ENCODE measurements around the gene KCNQ1. TPM values are rescaled to one million over a fixed set of nuclear protein-coding genes. Genes with fewer than 3 reads are reported as not detected.

KCNQ1 gene
- total RNA-seq, 1 experiment from 2014 or later = 9.2 TPM

DNA sequence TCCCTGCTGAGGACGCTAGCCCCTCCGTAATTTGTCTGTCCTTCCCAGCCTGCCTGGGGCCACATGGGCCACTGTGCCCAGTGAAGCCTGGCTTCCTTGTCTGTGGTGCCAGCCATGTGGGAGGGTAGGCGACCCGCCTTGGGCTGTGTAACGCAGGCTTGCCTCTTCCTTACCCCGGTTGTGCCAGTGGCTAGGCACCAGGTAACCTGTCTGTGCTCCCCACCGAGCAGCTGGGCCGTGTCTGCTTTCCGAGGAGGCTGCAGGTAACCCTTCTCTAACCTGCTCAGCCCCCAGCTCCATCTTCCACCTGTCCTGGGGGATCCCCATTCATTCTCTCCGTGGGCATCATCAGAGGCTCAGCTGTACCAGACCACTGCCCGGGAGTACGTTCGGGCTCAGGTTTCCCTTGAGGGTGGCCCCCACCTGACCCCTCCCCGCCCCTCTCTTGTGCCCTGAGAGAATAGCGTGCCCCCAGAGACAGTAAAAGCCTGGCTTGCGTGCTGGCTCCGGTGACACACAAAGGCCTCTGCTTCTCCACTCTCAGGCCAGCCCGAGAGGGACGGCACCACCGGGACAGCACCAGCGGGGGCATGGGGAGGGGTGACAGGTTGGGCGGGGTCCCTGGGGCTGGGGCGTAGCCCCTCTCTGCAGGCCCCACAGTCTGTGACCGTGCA lies 361.7 kb downstream of the KCNQ1 start:
- Mint-ChIP-seq H3K4me3 (ENCODE audit: low read depth, unreplicated experiment) (no peak overlapping the region), H3K36me3 (ENCODE audit: insufficient read depth, unreplicated experiment) (no peaks in the 10 kb centered on the region), H3K27me3 (ENCODE audit: unreplicated experiment) (peaks cover 59% of the 10 kb centered on the region), H3K9me3 (ENCODE audit: low read depth, unreplicated experiment) (peaks cover 10% of the 10 kb centered on the region), H3K4me1 (ENCODE audit: low read depth, unreplicated experiment) (no peaks in the 10 kb centered on the region), H3K27ac (ENCODE audit: unreplicated experiment) (no peak overlapping the region)
- no TSS peak for BruUV-seq (replicated peaks)
- no peak for TF ChIP-seq CTCF (IDR thresholded peaks at IDR 0.05; ENCODE audit: unreplicated experiment)
- DNase-seq = no peak
- CTCF ChIA-PET = interaction anchor here (0.9 kb wide), 1 partner anchor 33 kb away, joined by 3 read pairs; no protein-coding TSS in a partner anchor
- intact Hi-C loops (cut with micrococcal nuclease; ENCODE audit: unreplicated experiment) = no loop called here

DNA sequence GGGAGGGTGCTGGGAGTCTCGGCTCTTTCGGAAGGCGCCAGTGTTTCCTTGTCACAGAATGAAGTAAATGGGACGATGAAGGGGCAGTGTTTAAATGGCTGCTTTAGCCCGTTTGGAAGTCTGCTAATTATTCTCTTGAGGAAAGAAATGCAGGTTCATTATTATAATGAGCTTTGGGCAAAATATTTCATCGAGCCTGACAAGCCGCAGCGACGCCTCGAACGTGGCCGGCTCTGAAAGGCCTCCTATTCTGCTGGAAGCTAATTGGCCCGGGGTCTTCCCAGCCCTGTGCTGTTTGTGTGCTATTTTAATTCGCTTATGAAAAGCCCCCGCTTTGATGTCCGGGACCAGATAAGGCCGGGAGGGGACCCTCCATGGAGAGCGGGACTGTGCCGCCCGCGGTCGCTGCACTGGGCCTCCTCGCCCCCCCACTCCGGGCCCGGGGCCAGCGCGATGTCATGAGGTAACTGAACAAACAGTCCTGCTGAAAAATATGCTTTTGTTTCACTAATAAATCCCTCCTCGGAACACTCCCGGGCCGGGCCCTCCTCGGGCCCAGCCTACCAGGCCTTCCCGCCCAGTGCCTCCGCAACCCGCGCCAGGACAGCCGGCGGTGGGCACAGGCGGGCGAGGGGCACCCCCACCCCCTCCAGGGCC lies 362.3 kb downstream of the KCNQ1 start:
- Mint-ChIP-seq H3K9me3 (ENCODE audit: low read depth, unreplicated experiment) (peaks cover 10% of the 10 kb centered on the region), H3K36me3 (ENCODE audit: insufficient read depth, unreplicated experiment) (no peaks in the 10 kb centered on the region), H3K4me1 (ENCODE audit: low read depth, unreplicated experiment) (no peaks in the 10 kb centered on the region), H3K27me3 (ENCODE audit: unreplicated experiment) (peaks cover 60% of the 10 kb centered on the region), H3K27ac (ENCODE audit: unreplicated experiment) (no peak overlapping the region), H3K4me3 (ENCODE audit: low read depth, unreplicated experiment) (no peak overlapping the region)
- BruUV-seq (replicated peaks) = no TSS peak
- peak; percentile 41 for DNase-seq
- intact Hi-C loops (cut with micrococcal nuclease; ENCODE audit: unreplicated experiment) = no loop called here
- TF ChIP-seq CTCF (IDR thresholded peaks at IDR 0.05; ENCODE audit: unreplicated experiment) = no peak
- CTCF ChIA-PET = interaction anchor here (0.9 kb wide), 1 partner anchor 34 kb away, joined by 3 read pairs; no protein-coding TSS in a partner anchor

- no peak for DNase-seq
- intact Hi-C loops (cut with micrococcal nuclease; ENCODE audit: unreplicated experiment) = no loop called here
- CTCF ChIA-PET = no interaction called here
- Mint-ChIP-seq H3K27me3 (ENCODE audit: unreplicated experiment) (peaks cover 66% of the 10 kb centered on the region), H3K9me3 (ENCODE audit: low read depth, unreplicated experiment) (peaks cover 10% of the 10 kb centered on the region), H3K27ac (ENCODE audit: unreplicated experiment) (no peak overlapping the region), H3K36me3 (ENCODE audit: insufficient read depth, unreplicated experiment) (no peaks in the 10 kb centered on the region), H3K4me3 (ENCODE audit: low read depth, unreplicated experiment) (no peak overlapping the region), H3K4me1 (ENCODE audit: low read depth, unreplicated experiment) (no peaks in the 10 kb centered on the region)
- no peak for TF ChIP-seq CTCF (IDR thresholded peaks at IDR 0.05; ENCODE audit: unreplicated experiment)
- BruUV-seq (replicated peaks) = no TSS peak
Measured at GRCh38 chr11:2807801-2808241, 363.0 kb downstream of the KCNQ1 start.

DNA sequence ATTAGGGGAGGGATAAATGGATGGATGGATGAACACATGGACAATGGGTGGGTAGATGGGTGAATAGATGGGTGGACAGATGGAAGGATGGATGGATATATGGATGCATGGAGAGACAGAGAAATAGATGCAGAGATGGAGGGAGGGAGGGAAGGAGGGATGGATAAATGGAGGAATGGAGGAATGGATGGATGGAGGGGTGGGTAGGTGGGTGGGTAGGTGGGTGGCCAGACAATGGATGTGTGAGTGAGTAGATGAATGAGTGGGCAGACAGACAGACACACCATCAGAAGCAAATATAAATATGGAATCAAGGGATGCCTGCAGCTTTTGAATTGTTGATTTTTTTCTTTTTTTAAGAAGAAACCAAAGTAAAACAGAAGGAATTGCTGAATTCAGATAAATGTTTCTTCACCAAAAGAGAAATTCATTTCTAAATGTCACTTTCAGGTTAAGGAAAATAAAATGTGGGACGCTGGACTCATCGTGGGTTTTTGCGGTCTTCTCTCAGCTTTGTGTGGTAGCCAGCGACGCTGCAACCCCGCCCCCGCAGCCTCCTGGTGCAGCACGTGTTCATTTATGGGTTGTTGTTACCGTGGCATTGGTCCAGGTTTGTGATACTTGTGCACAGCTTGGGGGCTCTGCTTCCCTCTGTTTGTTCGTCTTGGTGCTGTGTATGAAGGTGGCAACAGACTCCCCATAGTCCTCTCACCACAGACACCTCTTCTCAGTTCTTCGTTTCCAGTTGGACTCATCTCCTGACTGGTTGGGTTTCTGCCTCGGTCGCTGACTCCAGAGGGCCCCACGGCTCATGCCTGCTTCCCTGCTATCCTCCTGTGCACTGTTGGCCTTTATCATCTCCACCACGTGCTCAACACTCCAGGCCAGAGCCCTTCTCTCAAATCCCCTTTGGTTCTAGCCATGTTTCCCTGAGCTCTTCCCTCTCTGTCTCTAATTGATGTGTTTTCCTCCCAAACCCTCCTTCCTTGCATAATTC lies 364.3 kb downstream of the KCNQ1 start:
- no TSS peak for BruUV-seq (replicated peaks)
- Mint-ChIP-seq H3K27me3 (ENCODE audit: unreplicated experiment) (peaks cover 78% of the 10 kb centered on the region), H3K27ac (ENCODE audit: unreplicated experiment) (no peak overlapping the region), H3K4me1 (ENCODE audit: low read depth, unreplicated experiment) (no peaks in the 10 kb centered on the region), H3K4me3 (ENCODE audit: low read depth, unreplicated experiment) (no peak overlapping the region), H3K36me3 (ENCODE audit: insufficient read depth, unreplicated experiment) (no peaks in the 10 kb centered on the region), H3K9me3 (ENCODE audit: low read depth, unreplicated experiment) (peaks cover 10% of the 10 kb centered on the region)
- DNase-seq = no peak
- CTCF ChIA-PET = no interaction called here
- TF ChIP-seq CTCF (IDR thresholded peaks at IDR 0.05; ENCODE audit: unreplicated experiment) = no peak
- intact Hi-C loops (cut with micrococcal nuclease; ENCODE audit: unreplicated experiment) = no loop called here

All from Calu3 (cell line).